Subcutaneous abdominal adipose tissue (tissue), 5 donors: ENCODE results near the gene ZMYM3.
"Not testable (repeated sequence)": the region's sequence is repeated elsewhere in the genome, so short reads cannot be mapped to it uniquely, and the experiment has no call there.

Experiments
- H3K27ac ChIP-seq: one replicate; pipeline ENCODE4 v1.7.0; 2013; ENCODE audit warnings: low read depth, mild to moderate bottlenecking, inconsistent platforms, low read length, moderate library complexity
- H3K27me3 ChIP-seq, 5 donors: one replicate each; pipeline ENCODE4 v1.7.0; 2013; ENCODE audit warnings: low read length in 5 of 5, inconsistent platforms in 1 of 5; ENCODE audit not compliant: control insufficient read depth in 5 of 5, insufficient read depth in 4 of 5
- H3K36me3 ChIP-seq, 5 donors: one replicate each; pipeline ENCODE4 v1.7.0; 2013; ENCODE audit warnings: low read length in 5 of 5; ENCODE audit not compliant: control insufficient read depth in 5 of 5, insufficient read depth in 5 of 5
- H3K4me1 ChIP-seq, 5 donors: one replicate each; pipeline ENCODE4 v1.7.0; 2013; ENCODE audit warnings: low read length in 5 of 5, mild to moderate bottlenecking in 3 of 5, moderate library complexity in 1 of 5; ENCODE audit not compliant: control insufficient read depth in 5 of 5, insufficient read depth in 5 of 5
- H3K4me3 ChIP-seq, 5 donors: one replicate each; pipeline ENCODE4 v1.7.0; 2013; ENCODE audit warnings: low read length in 5 of 5, low read depth in 1 of 5
- H3K9ac ChIP-seq, 5 donors: one replicate each; pipeline ENCODE4 v1.7.0; 2013; ENCODE audit warnings: low read length in 5 of 5, mild to moderate bottlenecking in 4 of 5, moderate library complexity in 3 of 5
- H3K9me3 ChIP-seq, 5 donors: one replicate each; pipeline ENCODE4 v1.7.0; 2013; ENCODE audit warnings: low read length in 5 of 5; ENCODE audit not compliant: control insufficient read depth in 5 of 5
- donor health status: healthy.
- donor health status: healthy.
- donor health status: healthy.
- donor health status: healthy.
- donor health status: healthy.

The ZMYM3 gene

DNA sequence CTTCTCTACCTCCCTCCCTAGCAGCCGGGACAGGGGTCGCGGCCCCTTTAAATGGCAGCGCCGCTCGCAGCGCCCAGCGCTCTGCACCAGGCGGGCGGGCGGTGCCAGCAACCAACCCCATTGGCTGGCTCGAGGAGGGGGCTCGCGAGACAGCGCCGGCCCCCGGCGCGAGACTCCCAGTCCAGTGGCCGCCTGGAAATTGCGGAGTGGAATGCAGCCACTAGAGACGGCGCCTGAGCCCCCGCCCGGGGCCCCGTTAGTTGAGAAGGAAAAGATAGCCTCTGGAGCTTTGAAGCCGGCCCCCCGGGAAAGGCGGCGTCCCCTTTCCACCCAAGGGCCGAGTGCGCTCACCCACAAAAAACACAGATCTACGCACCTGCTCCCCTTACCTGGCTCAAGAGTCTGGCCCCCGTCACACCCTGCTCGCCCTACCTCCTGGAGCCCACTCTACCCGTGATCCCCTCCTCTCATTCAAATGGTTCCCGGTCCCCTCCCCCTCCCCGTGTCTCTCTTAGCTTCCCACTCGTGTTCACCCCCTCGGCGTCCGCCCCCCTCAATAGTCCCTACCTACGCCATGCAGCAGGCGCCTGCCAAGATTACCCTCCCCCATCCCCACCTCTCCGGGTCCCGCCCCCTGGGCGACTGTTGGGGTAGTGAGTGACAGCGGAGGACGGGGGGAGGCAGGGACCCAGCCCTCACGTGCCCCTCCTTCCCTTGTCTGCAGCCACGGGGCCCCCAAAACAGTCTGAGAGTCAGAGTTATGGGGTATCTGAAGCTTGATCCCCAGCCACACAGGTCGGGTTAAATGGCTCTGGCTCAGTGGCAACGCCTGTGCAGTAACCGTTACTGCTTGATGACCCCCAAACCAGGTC, at the start of gene ZMYM3:
Gene ZMYM3 (minus strand): TSS at position 49 of the 872 bp plus-strand sequence. CDS start 885 bp downstream, outside the sequence.
- Histone ChIP-seq H3K4me3 (peak within 1 kb of the TSS; percentile 81 to 87 (median 82)), H3K9ac (peak within 1 kb of the TSS in 4 of 5 donors; percentile 64 to 77 (median 72)), H3K4me1 (peaks cover 0 to 23% (median 9%) of the 10 kb centered on the region in 5 donors), H3K27me3 (peaks cover 0 to 5% (median 4%) of the 10 kb centered on the region in 5 donors), H3K27ac (peak within 1 kb of the TSS; percentile 62), H3K9me3 (no peaks in the 10 kb centered on the region), H3K36me3 (peaks cover 0 to 16% (median 13%) of the 10 kb centered on the region in 5 donors)

DNA sequence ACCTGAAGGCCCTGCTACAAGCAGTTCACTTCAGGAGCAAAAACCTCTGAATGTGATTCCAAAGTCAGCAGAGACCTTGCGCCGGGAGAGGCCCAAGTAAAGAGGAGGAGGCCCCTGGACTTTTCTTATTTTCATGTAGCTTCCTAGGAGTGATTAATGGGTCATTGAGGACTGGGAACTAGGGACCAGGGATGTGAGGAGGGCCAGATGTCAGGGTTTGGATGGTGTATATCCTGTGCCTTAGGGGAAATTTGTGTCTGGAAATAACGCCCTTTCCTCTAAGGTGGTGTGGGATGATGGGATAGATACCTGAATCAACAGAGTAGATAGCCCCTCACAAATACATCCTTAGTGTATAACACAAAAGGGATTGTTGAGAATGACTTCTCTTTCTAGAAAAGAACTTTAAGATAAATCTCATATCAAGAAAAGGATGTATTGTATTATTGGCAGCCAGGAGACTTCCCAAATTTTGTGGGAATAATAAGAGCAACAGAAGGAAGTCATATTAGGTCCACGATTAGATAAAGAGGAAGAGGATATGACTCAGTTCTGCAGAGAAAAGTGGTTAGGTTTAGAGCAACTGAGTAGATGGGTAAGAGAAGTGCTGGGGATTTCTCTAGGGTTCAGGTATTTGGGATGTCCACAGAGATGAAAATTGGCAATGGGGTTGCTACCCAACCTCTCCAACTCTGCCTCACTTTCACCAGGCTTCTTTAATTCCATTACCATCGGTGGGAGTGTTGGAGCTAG, 48.7 kb upstream of the ZMYM3 start:
- no peaks in the 10 kb centered on the region for H3K9me3 ChIP-seq
- no peak overlapping the region for H3K9ac ChIP-seq
- H3K27me3 ChIP-seq = peaks cover 0 to 14% (median 0%) of the 10 kb centered on the region in 5 donors
- H3K4me1 ChIP-seq = peaks cover 0 to 7% (median 0%) of the 10 kb centered on the region in 5 donors
- H3K4me3 ChIP-seq = no peak overlapping the region
- H3K27ac ChIP-seq = no peak overlapping the region
- peaks cover 6 to 29% (median 20%) of the 10 kb centered on the region in 5 donors for H3K36me3 ChIP-seq

DNA sequence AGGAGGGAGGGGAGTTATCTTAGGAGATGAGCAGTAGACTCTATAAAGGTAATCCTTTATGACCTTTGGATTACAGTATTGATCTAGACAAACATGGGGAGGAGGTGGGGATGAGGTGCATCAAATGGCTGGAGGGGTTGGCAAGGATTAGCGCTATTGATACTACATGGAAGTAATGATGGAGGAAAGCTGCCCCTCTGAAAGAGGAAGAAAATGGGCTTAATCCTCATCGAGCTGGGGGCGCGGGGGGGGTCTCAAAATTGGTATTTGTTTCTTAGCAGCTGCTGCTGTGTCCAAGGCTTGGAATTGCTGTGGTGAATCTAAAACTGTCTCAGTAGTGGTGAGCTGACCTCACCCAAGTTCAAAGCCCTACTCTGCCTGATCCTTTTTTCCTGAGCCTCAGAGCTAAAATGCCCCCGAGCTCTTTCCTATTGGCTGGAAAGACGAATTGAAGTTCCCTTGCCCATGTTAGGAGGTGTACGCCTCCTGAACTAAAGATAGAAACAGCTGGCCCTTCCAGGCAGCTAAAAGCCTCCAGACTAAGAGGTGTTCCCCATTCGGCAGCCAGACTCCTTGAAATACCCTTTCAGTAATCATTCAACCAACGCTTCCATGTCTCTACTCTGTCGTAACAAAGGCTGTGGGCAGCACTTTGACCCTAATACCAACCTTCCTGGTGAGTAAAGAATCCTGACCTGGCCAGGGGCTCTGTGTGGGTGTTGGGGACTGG, 47.4 kb upstream of the ZMYM3 start, which contains the start of gene ITGB1BP2:
Gene ITGB1BP2 (plus strand): TSS at position 556 of the 730 bp plus-strand sequence. CDS start 57 bp downstream, at position 613.
- H3K27ac ChIP-seq = no peak within 1 kb of the TSS
- peaks cover 10 to 42% (median 33%) of the 10 kb centered on the region in 5 donors for H3K36me3 ChIP-seq
- peaks cover 0 to 7% (median 0%) of the 10 kb centered on the region in 5 donors for H3K4me1 ChIP-seq
- no peaks in the 10 kb centered on the region for H3K9me3 ChIP-seq
- H3K9ac ChIP-seq = no peak within 1 kb of the TSS
- H3K27me3 ChIP-seq = peaks cover 0 to 14% (median 0%) of the 10 kb centered on the region in 5 donors
- H3K4me3 ChIP-seq = no peak within 1 kb of the TSS

GRCh38 chrX:71300495-71300894, 46.6 kb upstream of the ZMYM3 start:
- H3K4me3 ChIP-seq, H3K4me1 ChIP-seq, H3K9ac ChIP-seq, H3K27ac ChIP-seq, H3K9me3 ChIP-seq: not testable (repeated sequence)
- peaks cover 11 to 50% (median 40%) of the 10 kb centered on the region in 5 donors for H3K36me3 ChIP-seq
- peaks cover 0 to 14% (median 0%) of the 10 kb centered on the region in 5 donors for H3K27me3 ChIP-seq

DNA sequence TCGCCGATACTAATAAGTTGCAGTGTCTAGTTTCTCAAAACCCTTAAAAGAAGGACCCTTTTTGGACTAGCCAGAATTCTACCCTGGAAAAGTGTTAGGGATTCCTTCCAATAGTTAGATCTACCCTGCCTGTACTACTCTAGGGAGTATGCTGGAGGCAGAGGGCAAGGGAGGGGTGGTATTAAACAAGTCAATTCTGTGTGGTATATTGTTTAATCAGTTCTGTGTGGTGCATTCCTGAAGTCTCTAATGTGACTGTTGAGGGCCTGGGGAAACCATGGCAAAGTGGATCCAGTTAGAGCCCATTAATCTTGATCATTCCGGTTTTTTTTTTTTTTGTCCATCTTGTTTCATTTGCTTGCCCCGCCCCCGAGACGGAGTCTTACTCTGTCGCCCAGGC, 46.1 kb upstream of the ZMYM3 start:
- H3K4me1 ChIP-seq, H3K27ac ChIP-seq, H3K9me3 ChIP-seq, H3K4me3 ChIP-seq, H3K9ac ChIP-seq: not testable (repeated sequence)
- Histone ChIP-seq H3K27me3 (peaks cover 0 to 14% (median 0%) of the 10 kb centered on the region in 5 donors), H3K36me3 (peaks cover 11 to 54% (median 40%) of the 10 kb centered on the region in 5 donors)

- Histone ChIP-seq H3K4me1 (peaks cover 0 to 6% (median 0%) of the 10 kb centered on the region in 5 donors), H3K4me3 (no peak overlapping the region), H3K27me3 (peaks cover 0 to 5% (median 0%) of the 10 kb centered on the region in 5 donors), H3K36me3 (peaks cover 11 to 70% (median 51%) of the 10 kb centered on the region in 5 donors), H3K27ac (no peak overlapping the region), H3K9ac (no peak overlapping the region), H3K9me3 (no peaks in the 10 kb centered on the region)
Observed at GRCh38 chrX:71298119-71298518, 44.2 kb upstream of the ZMYM3 start.

DNA sequence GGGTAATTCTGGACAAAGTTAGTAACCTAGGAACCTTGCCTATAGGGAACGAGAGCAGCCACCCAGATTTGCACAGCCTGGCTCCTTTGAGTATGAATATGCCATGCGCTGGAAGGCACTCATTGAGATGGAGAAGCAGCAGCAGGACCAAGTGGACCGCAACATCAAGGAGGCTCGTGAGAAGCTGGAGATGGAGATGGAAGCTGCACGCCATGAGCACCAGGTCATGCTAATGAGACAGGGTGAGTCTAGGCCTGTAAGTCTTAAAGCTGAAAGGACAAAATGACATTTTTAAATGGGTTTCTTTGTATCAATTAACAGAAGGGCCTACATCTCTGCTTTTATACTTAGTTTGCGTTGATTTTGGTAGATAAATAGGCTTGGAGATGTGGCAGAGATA, 42.9 kb upstream of the ZMYM3 start:
- Histone ChIP-seq H3K9ac (no peak overlapping the region), H3K36me3 (peaks cover 13 to 82% (median 59%) of the 10 kb centered on the region in 5 donors), H3K27ac (no peak overlapping the region), H3K4me3 (no peak overlapping the region), H3K27me3 (peaks cover 0 to 3% (median 0%) of the 10 kb centered on the region in 5 donors), H3K4me1 (no peaks in the 10 kb centered on the region), H3K9me3 (no peaks in the 10 kb centered on the region)

GRCh38 chrX:71292669-71293365, 38.9 kb upstream of the ZMYM3 start:
- Histone ChIP-seq H3K9me3 (no peaks in the 10 kb centered on the region), H3K36me3 (peaks cover 16 to 67% (median 47%) of the 10 kb centered on the region in 5 donors), H3K9ac (no peak overlapping the region), H3K27ac (no peak overlapping the region), H3K4me1 (no peaks in the 10 kb centered on the region), H3K4me3 (no peak overlapping the region), H3K27me3 (no peaks in the 10 kb centered on the region)

DNA sequence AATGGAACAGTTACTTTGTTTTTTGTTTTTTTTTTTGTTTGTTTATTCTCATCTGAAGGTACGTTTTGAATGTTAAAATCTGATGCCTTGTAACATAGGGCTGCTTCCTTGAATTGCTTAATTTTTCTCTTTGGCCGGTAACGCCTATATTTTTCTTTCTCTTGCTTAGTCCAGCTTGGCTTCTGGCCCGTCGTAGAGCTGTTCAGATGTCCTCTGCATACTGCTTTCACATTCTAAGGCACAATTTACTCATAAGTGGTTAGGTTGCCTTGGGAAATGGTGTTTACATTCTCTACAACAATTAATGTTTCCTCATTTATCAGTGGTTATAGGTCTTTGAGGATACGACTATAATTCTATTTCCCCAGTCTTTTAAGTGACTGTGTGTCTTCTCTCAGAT, 37.4 kb upstream of the ZMYM3 start:
- Histone ChIP-seq H3K9me3 (no peaks in the 10 kb centered on the region), H3K9ac (no peak overlapping the region), H3K27ac (peak overlapping the region; percentile 27), H3K4me1 (peaks cover 0 to 2% (median 1%) of the 10 kb centered on the region in 5 donors), H3K27me3 (no peaks in the 10 kb centered on the region), H3K36me3 (peaks cover 12 to 52% (median 32%) of the 10 kb centered on the region in 5 donors), H3K4me3 (no peak overlapping the region)
